Activated naive CD4-positive, alpha-beta T cell treated with anti-CD3 and anti-CD28 coated beads, Interleukin-2, amount 50 U/mL, for 24 hours (primary cell): ENCODE results near the gene FBLN1.
"Not testable (repeated sequence)": the region's sequence is repeated elsewhere in the genome, so short reads cannot be mapped to it uniquely, and the experiment has no call there.

Experiments used
- H3K27ac Mint-ChIP-seq: one replicate; pipeline ENCODE4 v1.8.0; 2021; ENCODE audit warnings: mild to moderate bottlenecking, mixed read lengths
- H3K27me3 Mint-ChIP-seq: one replicate; pipeline ENCODE4 v1.8.0; 2021; ENCODE audit warnings: mixed read lengths
- H3K36me3 Mint-ChIP-seq: one replicate; pipeline ENCODE4 v1.8.0; 2021; ENCODE audit warnings: mixed read lengths
- H3K4me1 Mint-ChIP-seq: one replicate; pipeline ENCODE4 v1.8.0; 2021; ENCODE audit warnings: mixed read lengths
- H3K4me3 Mint-ChIP-seq: one replicate; pipeline ENCODE4 v1.8.0; 2021; ENCODE audit warnings: mild to moderate bottlenecking, mixed read lengths
- H3K9me3 Mint-ChIP-seq: one replicate; pipeline ENCODE4 v1.8.0; 2021; ENCODE audit warnings: mixed read lengths

The FBLN1 gene

GRCh38 chr22:45553351-45554039 is 50.8 kb downstream of the FBLN1 start:
- H3K4me1 Mint-ChIP-seq, result no peaks in the 10 kb centered on the region

GRCh38 chr22:45554040-45554406 is 51.3 kb downstream of the FBLN1 start:
- no peaks in the 10 kb centered on the region for H3K27me3 Mint-ChIP-seq
- H3K4me1 Mint-ChIP-seq, result no peaks in the 10 kb centered on the region
- no peak overlapping the region for H3K4me3 Mint-ChIP-seq
- H3K27ac Mint-ChIP-seq, result no peak overlapping the region
- no peaks in the 10 kb centered on the region for H3K36me3 Mint-ChIP-seq
- H3K9me3 Mint-ChIP-seq, result no peaks in the 10 kb centered on the region

More at GRCh38 chr22:45553351-45554039, 50.8 kb downstream of the FBLN1 start:
- Mint-ChIP-seq H3K27me3 (no peaks in the 10 kb centered on the region), H3K4me3 (no peak overlapping the region), H3K27ac (no peak overlapping the region), H3K36me3 (no peaks in the 10 kb centered on the region), H3K9me3 (no peaks in the 10 kb centered on the region)

DNA sequence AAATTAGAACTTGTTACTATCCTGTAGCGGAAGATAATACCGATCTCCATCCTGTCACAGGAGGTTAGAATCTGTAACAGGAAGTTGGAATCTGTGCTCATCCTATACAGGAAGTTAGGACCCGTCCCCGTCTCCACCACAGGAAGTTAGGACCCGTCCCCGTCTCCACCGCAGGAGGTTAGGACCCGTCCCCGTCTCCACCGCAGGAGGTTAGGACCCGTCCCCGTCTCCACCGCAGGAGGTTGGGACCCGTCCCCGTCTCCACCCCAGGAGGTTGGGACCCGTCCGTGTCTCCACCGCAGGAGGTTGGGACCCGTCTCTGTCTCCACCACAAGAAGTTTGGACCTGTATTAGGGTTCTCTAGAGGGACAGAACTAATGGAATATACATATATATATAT is 52.2 kb downstream of the FBLN1 start:
- no peak overlapping the region for H3K27ac Mint-ChIP-seq
- no peaks in the 10 kb centered on the region for H3K9me3 Mint-ChIP-seq
- H3K4me1 Mint-ChIP-seq, result no peaks in the 10 kb centered on the region
- H3K27me3 Mint-ChIP-seq, result no peaks in the 10 kb centered on the region
- no peaks in the 10 kb centered on the region for H3K36me3 Mint-ChIP-seq
- no peak overlapping the region for H3K4me3 Mint-ChIP-seq

DNA sequence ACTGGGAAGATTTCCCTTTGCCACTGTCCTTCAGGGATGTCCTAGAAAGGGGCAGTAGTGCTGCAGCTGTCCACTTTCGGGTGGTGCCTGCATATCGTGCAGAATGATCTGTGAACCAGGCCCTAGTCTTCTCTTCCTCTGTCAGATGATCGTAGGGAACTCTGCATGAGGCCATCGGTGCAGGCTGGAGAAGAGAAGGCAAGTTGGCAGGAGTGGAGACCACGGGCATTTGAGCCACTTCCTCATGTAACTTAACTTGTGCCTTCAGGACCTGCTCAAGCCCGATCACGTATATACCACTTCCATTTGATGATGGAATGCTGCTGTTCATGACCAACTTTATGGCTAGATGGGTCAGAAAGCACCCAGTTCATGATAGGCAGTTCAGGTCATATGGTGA is 55.2 kb downstream of the FBLN1 start:
- not testable (repeated sequence) for H3K4me1 Mint-ChIP-seq, H3K36me3 Mint-ChIP-seq, H3K27me3 Mint-ChIP-seq, H3K4me3 Mint-ChIP-seq
- peak overlapping the region; percentile 1 for H3K27ac Mint-ChIP-seq
- H3K9me3 Mint-ChIP-seq, result peaks cover 10% of the 10 kb centered on the region

DNA sequence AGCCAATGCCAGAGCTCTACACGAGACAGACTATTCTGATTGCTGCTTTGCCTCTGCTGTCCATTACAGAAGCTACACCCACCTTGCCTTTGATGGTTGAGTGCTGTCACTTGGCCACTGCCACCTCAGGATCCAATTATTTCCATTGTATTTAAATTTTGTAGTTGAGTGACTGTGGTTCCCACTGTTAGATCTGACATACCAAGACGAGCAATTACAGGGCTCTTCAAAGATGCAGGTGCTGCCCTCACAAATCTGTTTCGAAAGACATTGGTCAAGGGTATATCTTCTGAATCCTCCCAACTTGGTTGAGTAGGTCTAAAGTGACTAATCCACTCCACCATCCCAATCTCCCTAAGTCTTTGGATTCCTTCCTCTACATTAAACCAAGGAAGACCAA is 57.4 kb downstream of the FBLN1 start:
- not testable (repeated sequence) for H3K36me3 Mint-ChIP-seq, H3K4me3 Mint-ChIP-seq, H3K27me3 Mint-ChIP-seq, H3K27ac Mint-ChIP-seq, H3K4me1 Mint-ChIP-seq
- peaks cover 10% of the 10 kb centered on the region for H3K9me3 Mint-ChIP-seq

- H3K4me3 Mint-ChIP-seq, H3K27ac Mint-ChIP-seq, H3K27me3 Mint-ChIP-seq, H3K4me1 Mint-ChIP-seq, H3K36me3 Mint-ChIP-seq: not testable (repeated sequence)
- H3K9me3 Mint-ChIP-seq, result peaks cover 10% of the 10 kb centered on the region
Measured at GRCh38 chr22:45560761-45561160, 58.1 kb downstream of the FBLN1 start.

- peaks cover 7% of the 10 kb centered on the region for H3K27me3 Mint-ChIP-seq
- H3K27ac Mint-ChIP-seq, result no peak overlapping the region
- peaks cover 10% of the 10 kb centered on the region for H3K9me3 Mint-ChIP-seq
- H3K36me3 Mint-ChIP-seq, result peaks cover 3% of the 10 kb centered on the region
- no peaks in the 10 kb centered on the region for H3K4me1 Mint-ChIP-seq
- H3K4me3 Mint-ChIP-seq, result no peak overlapping the region
Measured at GRCh38 chr22:45562102-45562501, 59.4 kb downstream of the FBLN1 start.

DNA sequence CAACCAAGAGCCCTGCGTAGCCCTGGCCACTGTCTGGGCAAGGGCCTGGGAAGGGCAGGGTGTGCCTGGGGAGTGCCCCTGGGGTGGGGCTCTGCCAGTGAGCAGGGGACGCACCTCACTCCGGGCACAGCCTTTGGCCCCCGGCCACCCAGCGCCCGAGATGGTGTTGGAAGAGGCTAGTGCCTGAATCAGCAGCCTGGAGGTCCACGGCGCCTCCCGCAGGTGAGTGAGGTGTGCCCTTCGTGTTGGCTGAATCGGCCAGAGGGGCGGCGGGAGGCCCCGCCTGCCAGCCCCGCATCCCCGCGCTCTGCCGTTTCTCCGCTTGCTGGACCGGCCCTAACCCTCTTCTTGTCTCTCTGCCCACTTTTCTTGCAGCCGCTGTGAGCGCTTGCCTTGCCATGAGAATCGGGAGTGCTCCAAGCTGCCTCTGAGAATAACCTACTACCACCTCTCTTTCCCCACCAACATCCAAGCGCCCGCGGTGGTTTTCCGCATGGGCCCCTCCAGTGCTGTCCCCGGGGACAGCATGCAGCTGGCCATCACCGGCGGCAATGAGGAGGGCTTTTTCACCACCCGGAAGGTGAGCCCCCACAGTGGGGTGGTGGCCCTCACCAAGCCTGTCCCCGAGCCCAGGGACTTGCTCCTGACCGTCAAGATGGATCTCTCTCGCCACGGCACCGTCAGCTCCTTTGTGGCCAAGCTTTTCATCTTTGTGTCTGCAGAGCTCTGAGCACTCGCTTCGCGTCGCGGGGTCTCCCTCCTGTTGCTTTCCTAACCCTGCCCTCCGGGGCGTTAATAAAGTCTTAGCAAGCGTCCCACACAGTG is 60.1 kb downstream of the FBLN1 start:
- Mint-ChIP-seq H3K9me3 (peaks cover 10% of the 10 kb centered on the region), H3K27me3 (peaks cover 11% of the 10 kb centered on the region), H3K4me1 (no peaks in the 10 kb centered on the region), H3K27ac (no peak overlapping the region), H3K36me3 (peaks cover 3% of the 10 kb centered on the region), H3K4me3 (no peak overlapping the region)

DNA sequence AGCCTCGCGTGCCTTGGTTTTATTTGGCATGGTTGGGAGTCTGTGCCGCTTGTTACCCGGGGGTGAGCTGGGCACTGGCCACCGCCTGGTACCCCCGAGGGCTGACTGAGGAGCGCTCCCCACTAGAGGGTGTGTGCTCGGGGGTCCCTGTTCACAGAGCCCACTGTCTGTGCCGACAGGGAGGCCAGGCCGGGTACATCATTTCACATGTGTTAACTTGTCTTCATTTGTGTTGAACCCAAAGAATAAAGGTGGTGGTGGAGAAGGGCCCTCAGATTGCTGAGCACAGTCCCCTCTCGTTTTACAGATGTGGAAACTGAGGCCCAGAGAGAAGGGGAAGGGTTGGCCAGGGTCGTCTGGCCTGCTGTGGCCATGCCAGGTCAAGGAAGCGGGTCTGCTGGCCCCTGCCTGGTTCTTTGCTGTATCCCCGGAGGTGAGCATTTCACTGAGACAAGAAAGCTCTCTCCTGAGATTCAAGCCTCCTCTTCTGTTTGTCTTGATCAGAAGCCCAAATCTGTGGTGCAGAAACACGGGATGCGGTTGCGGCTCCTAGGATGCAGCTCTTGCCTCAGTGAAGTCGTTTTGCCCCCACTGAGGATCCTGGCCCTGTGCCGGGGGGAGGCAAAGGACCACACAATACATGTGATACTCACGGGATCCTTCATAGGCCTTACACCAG is 60.8 kb downstream of the FBLN1 start:
- no peak overlapping the region for H3K4me3 Mint-ChIP-seq
- peaks cover 10% of the 10 kb centered on the region for H3K9me3 Mint-ChIP-seq
- peaks cover 11% of the 10 kb centered on the region for H3K27me3 Mint-ChIP-seq
- H3K36me3 Mint-ChIP-seq, result peaks cover 3% of the 10 kb centered on the region
- H3K27ac Mint-ChIP-seq, result no peak overlapping the region
- no peaks in the 10 kb centered on the region for H3K4me1 Mint-ChIP-seq

GRCh38 chr22:45564349-45565030 is 61.8 kb downstream of the FBLN1 start:
- Mint-ChIP-seq H3K27ac (no peak overlapping the region), H3K36me3 (peaks cover 3% of the 10 kb centered on the region), H3K4me3 (no peak overlapping the region), H3K9me3 (peaks cover 10% of the 10 kb centered on the region), H3K4me1 (no peaks in the 10 kb centered on the region), H3K27me3 (peaks cover 11% of the 10 kb centered on the region)

DNA sequence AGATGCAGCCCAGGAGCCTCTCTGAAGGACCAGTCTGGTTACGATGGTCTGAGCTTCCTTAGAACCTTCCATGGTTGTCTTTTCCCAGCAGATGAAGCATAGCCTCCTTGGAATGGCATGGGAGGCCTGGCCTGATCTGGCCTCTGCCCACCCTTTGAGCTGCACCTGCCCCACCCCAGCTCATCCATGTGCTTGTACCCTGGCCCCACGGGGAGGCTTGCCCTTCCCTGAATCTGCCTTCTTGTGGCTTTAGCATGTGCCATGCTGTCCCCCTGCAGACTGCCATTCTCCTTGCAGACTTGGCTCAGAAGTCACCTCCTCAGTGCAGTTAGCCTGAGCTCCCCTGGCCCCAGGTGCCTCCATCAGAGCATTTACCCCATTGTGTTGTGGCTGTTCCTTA is 62.5 kb downstream of the FBLN1 start:
- H3K9me3 Mint-ChIP-seq, result peaks cover 10% of the 10 kb centered on the region
- peaks cover 11% of the 10 kb centered on the region for H3K27me3 Mint-ChIP-seq

DNA sequence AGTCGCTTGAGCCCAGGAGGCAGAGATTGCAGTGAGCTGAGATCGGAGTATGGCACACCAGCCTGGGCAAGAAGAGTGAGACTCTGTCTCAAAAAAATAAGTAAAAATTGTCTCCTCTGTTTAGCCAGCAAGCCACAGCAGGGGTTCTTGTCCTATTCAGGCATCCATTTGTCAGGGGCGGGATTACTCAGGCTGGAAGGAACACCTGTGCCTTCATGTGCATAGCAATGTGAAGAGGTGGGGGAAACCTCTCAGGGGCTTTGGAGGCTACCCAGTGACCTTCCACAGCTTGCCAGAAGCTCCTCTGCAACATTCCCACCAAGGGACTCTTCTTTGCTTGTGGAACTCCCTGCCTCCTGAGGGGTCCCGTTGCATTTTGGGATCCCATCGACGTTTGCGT is 63.3 kb downstream of the FBLN1 start:
- H3K4me3 Mint-ChIP-seq, result no peak overlapping the region
- peaks cover 3% of the 10 kb centered on the region for H3K36me3 Mint-ChIP-seq
- H3K27me3 Mint-ChIP-seq, result peaks cover 13% of the 10 kb centered on the region
- H3K9me3 Mint-ChIP-seq, result peaks cover 9% of the 10 kb centered on the region
- H3K4me1 Mint-ChIP-seq, result no peaks in the 10 kb centered on the region
- H3K27ac Mint-ChIP-seq, result no peak overlapping the region

More for the DNA sequence above, 62.5 kb downstream of the FBLN1 start:
- Mint-ChIP-seq H3K4me1 (no peaks in the 10 kb centered on the region), H3K27ac (no peak overlapping the region), H3K36me3 (peaks cover 3% of the 10 kb centered on the region), H3K4me3 (no peak overlapping the region)

DNA sequence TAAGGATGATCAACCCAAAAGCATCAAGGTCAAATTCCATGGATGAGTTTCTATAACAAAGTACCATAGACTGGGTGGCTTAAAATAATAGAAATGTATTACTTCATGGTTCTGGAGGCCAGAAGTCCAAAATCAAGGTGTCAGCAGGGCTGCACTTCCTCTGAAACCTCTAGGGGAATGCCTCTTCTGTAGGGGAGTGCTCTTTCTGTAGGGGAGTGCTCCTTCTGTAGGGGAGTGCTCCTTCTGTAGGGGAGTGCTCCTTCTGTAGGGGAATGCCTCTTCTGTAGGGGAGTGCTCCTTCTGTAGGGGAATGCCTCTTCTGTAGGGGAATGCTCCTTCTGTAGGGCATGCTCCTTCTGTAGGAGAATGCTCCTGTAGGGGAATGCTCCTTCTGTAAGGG is 65.5 kb downstream of the FBLN1 start:
- H3K9me3 Mint-ChIP-seq, result peaks cover 6% of the 10 kb centered on the region
- H3K4me3 Mint-ChIP-seq, result no peak overlapping the region
- no peak overlapping the region for H3K27ac Mint-ChIP-seq
- H3K4me1 Mint-ChIP-seq, result no peaks in the 10 kb centered on the region
- peaks cover 13% of the 10 kb centered on the region for H3K27me3 Mint-ChIP-seq
- peaks cover 3% of the 10 kb centered on the region for H3K36me3 Mint-ChIP-seq

DNA sequence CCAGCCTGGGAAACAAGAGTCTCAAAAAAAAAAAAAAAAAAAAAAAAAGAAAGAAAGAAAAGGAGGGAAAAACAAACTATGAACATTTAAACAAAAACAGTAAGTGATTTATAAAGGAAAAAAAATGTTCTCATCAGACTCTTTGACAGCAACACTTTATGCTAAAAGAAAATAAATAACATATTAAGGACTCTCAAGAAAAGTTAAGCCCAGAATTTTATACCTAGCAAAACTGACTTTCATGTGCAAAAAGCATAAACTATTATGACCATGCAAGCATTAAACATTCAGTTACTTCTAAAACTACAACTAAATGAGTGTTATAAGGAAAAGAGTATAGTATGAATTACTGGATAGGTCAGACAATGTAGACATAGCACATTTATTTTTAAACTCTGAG is 68.4 kb downstream of the FBLN1 start:
- Mint-ChIP-seq H3K9me3 (peaks cover 6% of the 10 kb centered on the region), H3K27ac (no peak overlapping the region), H3K4me1 (no peaks in the 10 kb centered on the region)

DNA sequence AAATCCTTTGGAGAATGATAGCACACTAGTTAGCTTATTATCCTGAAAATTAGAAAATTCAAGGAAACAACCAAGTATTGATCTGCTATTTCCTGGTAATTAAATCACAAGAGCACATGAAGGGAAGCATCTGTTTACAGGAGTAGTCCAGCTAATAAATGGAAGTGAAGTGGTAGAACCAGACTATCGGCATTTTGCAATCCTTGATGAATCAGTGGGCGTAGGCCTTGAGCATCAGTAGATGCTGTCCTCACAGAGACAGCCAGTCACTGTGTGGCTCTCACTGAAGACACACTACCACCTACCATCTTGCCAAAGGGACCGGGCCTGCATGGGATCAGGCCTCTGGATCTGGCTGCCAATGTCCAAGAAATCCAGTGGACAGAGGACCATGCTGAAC is 69.8 kb downstream of the FBLN1 start:
- Mint-ChIP-seq H3K27me3 (peaks cover 6% of the 10 kb centered on the region), H3K36me3 (peaks cover 3% of the 10 kb centered on the region), H3K4me1 (no peaks in the 10 kb centered on the region), H3K9me3 (peaks cover 6% of the 10 kb centered on the region), H3K4me3 (no peak overlapping the region), H3K27ac (no peak overlapping the region)

More for the DNA sequence above, 68.4 kb downstream of the FBLN1 start:
- H3K27me3 Mint-ChIP-seq, result peaks cover 8% of the 10 kb centered on the region
- H3K4me3 Mint-ChIP-seq, result no peak overlapping the region
- peaks cover 3% of the 10 kb centered on the region for H3K36me3 Mint-ChIP-seq
